SK-N-SH treated with all-trans-retinoic acid at 6 μM for 48 hours (cell line): ENCODE results near the gene SERPINH1.

Source experiments
- ATAC-seq: fragments of 200-7000 bp; cut with Tn5 transposase; 3 replicates; pipeline ENCODE4 v1.9.1; 2020; ENCODE audit warnings: mild to moderate bottlenecking, moderate library complexity
- ARNTL ChIP-seq: fragments of 450-650 bp; formaldehyde crosslinking; IDR thresholded peaks from 2 replicates; pipeline ENCODE4 v1.5.0; 2020; ENCODE audit warnings: low read depth, mild to moderate bottlenecking, moderate library complexity, borderline replicate concordance
- BACH2 ChIP-seq: fragments of 250-450 bp; sonication (Bioruptor Pico); IDR thresholded peaks from 2 replicates; pipeline ENCODE4 v1.9.0; 2021; ENCODE audit warnings: mild to moderate bottlenecking, borderline replicate concordance
- CSDC2 ChIP-seq: fragments of 250-450 bp; sonication (Bioruptor Pico); IDR thresholded peaks from 2 replicates; pipeline ENCODE4 v1.5.0; 2020; ENCODE audit warnings: mild to moderate bottlenecking, moderate library complexity
- ESRRG ChIP-seq: fragments of 250-450 bp; sonication (Bioruptor Pico); IDR thresholded peaks from 2 replicates; pipeline ENCODE4 v1.6.1; 2021; ENCODE audit warnings: mild to moderate bottlenecking
- ISL1 ChIP-seq: fragments of 250-450 bp; sonication (Bioruptor Pico); IDR thresholded peaks from 2 replicates; pipeline ENCODE4 v2.1.2; 2022; ENCODE audit warnings: mild to moderate bottlenecking, moderate library complexity
- PPARA ChIP-seq: fragments of 250-450 bp; sonication (Bioruptor Pico); IDR thresholded peaks from 2 replicates; pipeline ENCODE4 v1.5.0; 2020; ENCODE audit warnings: mild to moderate bottlenecking, borderline replicate concordance
- RARB ChIP-seq: fragments of 250-450 bp; sonication (Bioruptor Pico); IDR thresholded peaks from 2 replicates; pipeline ENCODE4 v1.8.0; 2021; ENCODE audit warnings: mild to moderate bottlenecking, moderate library complexity
- TOX ChIP-seq: fragments of 250-450 bp; sonication (Bioruptor Pico); IDR thresholded peaks from 2 replicates; pipeline ENCODE4 v1.8.0; 2021; ENCODE audit warnings: mild to moderate bottlenecking, moderate library complexity, borderline replicate concordance
- ZC3H10 ChIP-seq: fragments of 250-450 bp; sonication (Bioruptor Pico); IDR thresholded peaks from 2 replicates; pipeline ENCODE4 v1.5.1; 2021; ENCODE audit warnings: mild to moderate bottlenecking, moderate library complexity
- ZFP3 ChIP-seq: fragments of 250-450 bp; sonication (Bioruptor Pico); IDR thresholded peaks from 2 replicates; pipeline ENCODE4 v1.5.0; 2020; ENCODE audit warnings: mild to moderate bottlenecking, moderate library complexity
- ZFP30 ChIP-seq: fragments of 450-650 bp; formaldehyde crosslinking; IDR thresholded peaks from 2 replicates; pipeline ENCODE4 v1.5.0; 2022; ENCODE audit warnings: mild to moderate bottlenecking, moderate library complexity
- ZNF565 ChIP-seq: fragments of 450-650 bp; formaldehyde crosslinking; conservative IDR thresholded peaks from 2 replicates; pipeline ENCODE4 v1.5.0; 2020; ENCODE audit warnings: low read depth, mild to moderate bottlenecking, moderate library complexity
- ZNF70 ChIP-seq: fragments of 450-650 bp; formaldehyde crosslinking; IDR thresholded peaks from 2 replicates; pipeline ENCODE4 v1.5.0; 2020; ENCODE audit warnings: mild to moderate bottlenecking, moderate library complexity
- ZNF8 ChIP-seq: fragments of 450-650 bp; formaldehyde crosslinking; IDR thresholded peaks from 2 replicates; pipeline ENCODE4 v1.5.0; 2020; ENCODE audit warnings: mild to moderate bottlenecking, moderate library complexity
- TF ChIP-seq, protein P1 (sequence below): fragments of 250-450 bp; sonication (Bioruptor Pico); IDR thresholded peaks from 2 replicates; pipeline ENCODE4 v1.8.0; 2020; ENCODE audit warnings: mild to moderate bottlenecking, moderate library complexity, borderline replicate concordance
- TF ChIP-seq, protein P2 (sequence below): fragments of 250-450 bp; sonication (Bioruptor Pico); IDR thresholded peaks from 2 replicates; pipeline ENCODE4 v1.5.0; 2020; ENCODE audit warnings: mild to moderate bottlenecking, moderate library complexity
- TF ChIP-seq, protein P3 (sequence below): fragments of 250-450 bp; sonication (Bioruptor Pico); IDR thresholded peaks from 2 replicates; pipeline ENCODE4 v1.5.1; 2021; ENCODE audit warnings: mild to moderate bottlenecking, moderate library complexity

The SERPINH1 gene

DNA sequence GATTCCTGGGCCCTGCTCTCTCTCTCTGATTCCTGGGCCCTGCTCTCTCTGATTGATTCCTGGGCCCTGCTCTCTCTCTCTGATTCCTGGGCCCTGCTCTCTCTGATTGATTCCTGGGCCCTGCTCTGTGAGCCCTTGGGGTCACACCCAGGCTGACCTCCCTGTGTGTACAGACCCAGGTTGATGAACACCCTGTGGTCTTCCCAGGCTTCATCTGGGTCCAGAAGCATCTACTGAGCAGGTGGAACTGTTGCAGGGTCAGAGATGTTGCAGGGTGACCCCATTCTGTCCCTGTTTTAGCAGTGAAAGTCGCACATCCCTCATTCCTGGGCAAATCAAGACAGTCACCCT is 20.0 kb upstream of the SERPINH1 start (continued):
- TF ChIP-seq, protein P1, sequence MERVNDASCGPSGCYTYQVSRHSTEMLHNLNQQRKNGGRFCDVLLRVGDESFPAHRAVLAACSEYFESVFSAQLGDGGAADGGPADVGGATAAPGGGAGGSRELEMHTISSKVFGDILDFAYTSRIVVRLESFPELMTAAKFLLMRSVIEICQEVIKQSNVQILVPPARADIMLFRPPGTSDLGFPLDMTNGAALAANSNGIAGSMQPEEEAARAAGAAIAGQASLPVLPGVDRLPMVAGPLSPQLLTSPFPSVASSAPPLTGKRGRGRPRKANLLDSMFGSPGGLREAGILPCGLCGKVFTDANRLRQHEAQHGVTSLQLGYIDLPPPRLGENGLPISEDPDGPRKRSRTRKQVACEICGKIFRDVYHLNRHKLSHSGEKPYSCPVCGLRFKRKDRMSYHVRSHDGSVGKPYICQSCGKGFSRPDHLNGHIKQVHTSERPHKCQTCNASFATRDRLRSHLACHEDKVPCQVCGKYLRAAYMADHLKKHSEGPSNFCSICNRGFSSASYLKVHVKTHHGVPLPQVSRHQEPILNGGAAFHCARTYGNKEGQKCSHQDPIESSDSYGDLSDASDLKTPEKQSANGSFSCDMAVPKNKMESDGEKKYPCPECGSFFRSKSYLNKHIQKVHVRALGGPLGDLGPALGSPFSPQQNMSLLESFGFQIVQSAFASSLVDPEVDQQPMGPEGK (CRISPR knock-in tag): no peak
- no peak for TF ChIP-seq ARNTL (CRISPR knock-in tag)
- TF ChIP-seq CSDC2 (CRISPR knock-in tag): no peak
- no peak for TF ChIP-seq ZNF8 (CRISPR knock-in tag)
- no peak for TF ChIP-seq RARB (CRISPR knock-in tag)
- no peak for TF ChIP-seq ZC3H10 (CRISPR knock-in tag)
- no peak for TF ChIP-seq TOX

DNA sequence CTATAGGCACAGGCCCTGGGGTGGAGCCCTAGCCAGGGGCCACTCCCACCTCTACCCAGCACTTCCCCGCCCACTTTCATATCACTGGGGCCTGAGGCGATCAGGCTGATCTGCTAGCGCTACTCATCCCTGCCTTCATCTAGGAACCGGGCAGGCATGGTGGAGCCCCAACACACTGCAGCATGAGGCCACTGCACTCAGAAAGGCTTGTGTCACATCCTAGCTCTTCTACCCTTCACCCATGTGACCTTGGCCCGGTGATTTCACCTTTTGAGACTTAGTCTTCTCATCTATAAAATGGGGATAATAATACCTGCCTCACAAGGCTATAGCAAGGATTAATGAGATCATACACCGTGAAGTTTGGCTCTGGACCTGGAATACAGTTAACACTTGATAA is 18.2 kb upstream of the SERPINH1 start:
- no peak for ATAC-seq
- no peak for TF ChIP-seq ZNF70 (CRISPR knock-in tag)
- TF ChIP-seq, protein P2, sequence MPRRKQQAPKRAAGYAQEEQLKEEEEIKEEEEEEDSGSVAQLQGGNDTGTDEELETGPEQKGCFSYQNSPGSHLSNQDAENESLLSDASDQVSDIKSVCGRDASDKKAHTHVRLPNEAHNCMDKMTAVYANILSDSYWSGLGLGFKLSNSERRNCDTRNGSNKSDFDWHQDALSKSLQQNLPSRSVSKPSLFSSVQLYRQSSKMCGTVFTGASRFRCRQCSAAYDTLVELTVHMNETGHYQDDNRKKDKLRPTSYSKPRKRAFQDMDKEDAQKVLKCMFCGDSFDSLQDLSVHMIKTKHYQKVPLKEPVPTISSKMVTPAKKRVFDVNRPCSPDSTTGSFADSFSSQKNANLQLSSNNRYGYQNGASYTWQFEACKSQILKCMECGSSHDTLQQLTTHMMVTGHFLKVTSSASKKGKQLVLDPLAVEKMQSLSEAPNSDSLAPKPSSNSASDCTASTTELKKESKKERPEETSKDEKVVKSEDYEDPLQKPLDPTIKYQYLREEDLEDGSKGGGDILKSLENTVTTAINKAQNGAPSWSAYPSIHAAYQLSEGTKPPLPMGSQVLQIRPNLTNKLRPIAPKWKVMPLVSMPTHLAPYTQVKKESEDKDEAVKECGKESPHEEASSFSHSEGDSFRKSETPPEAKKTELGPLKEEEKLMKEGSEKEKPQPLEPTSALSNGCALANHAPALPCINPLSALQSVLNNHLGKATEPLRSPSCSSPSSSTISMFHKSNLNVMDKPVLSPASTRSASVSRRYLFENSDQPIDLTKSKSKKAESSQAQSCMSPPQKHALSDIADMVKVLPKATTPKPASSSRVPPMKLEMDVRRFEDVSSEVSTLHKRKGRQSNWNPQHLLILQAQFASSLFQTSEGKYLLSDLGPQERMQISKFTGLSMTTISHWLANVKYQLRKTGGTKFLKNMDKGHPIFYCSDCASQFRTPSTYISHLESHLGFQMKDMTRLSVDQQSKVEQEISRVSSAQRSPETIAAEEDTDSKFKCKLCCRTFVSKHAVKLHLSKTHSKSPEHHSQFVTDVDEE (CRISPR knock-in tag): no peak
- no peak for TF ChIP-seq ZFP3 (CRISPR knock-in tag)
- TF ChIP-seq ZFP30: no peak
- TF ChIP-seq ESRRG (CRISPR knock-in tag): no peak
- no peak for TF ChIP-seq RARB (CRISPR knock-in tag)
- TF ChIP-seq, protein P1 (CRISPR knock-in tag): no peak
- TF ChIP-seq, protein P3, sequence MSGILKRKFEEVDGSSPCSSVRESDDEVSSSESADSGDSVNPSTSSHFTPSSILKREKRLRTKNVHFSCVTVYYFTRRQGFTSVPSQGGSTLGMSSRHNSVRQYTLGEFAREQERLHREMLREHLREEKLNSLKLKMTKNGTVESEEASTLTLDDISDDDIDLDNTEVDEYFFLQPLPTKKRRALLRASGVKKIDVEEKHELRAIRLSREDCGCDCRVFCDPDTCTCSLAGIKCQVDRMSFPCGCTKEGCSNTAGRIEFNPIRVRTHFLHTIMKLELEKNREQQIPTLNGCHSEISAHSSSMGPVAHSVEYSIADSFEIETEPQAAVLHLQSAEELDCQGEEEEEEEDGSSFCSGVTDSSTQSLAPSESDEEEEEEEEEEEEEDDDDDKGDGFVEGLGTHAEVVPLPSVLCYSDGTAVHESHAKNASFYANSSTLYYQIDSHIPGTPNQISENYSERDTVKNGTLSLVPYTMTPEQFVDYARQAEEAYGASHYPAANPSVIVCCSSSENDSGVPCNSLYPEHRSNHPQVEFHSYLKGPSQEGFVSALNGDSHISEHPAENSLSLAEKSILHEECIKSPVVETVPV (CRISPR knock-in tag): no peak
- TF ChIP-seq ISL1: no peak
- no peak for TF ChIP-seq CSDC2 (CRISPR knock-in tag)
- TF ChIP-seq ZC3H10 (CRISPR knock-in tag): no peak
- TF ChIP-seq ARNTL (CRISPR knock-in tag): no peak
- TF ChIP-seq ZNF565 (CRISPR knock-in tag): no peak
- TF ChIP-seq, all 23 proteins: peak for 0

DNA sequence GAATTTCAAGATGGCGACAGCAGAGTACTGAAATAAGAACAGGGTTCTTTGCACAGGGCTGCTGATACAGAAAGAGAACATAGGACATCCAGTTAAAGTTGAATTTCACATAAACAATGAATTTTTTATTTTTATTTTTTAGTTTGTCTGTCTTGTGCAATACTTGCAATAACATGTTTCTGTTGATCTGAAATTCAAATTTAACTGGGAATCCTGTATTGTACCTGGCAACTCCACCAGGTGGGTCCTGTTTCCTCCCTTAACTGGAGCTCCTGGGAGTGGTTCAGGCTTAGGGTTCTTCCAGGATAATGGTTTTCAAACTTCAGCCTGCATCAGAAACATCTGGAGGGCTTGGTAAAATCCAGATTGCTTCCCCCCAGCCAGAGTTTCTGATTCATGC is 14.9 kb upstream of the SERPINH1 start:
- ATAC-seq: no peak
- TF ChIP-seq ZNF8 (CRISPR knock-in tag) (no peak), ISL1 (no peak), ZC3H10 (CRISPR knock-in tag) (no peak), ZFP30 (no peak), BACH2 (CRISPR knock-in tag) (no peak), ESRRG (CRISPR knock-in tag) (no peak), PPARA (CRISPR knock-in tag) (no peak)
- TF ChIP-seq, protein P2 (CRISPR knock-in tag): no peak
- TF ChIP-seq, all 23 proteins: peak for 0
